ENCODE data around the gene TRPC4.

TRPC4 gene

DNA sequence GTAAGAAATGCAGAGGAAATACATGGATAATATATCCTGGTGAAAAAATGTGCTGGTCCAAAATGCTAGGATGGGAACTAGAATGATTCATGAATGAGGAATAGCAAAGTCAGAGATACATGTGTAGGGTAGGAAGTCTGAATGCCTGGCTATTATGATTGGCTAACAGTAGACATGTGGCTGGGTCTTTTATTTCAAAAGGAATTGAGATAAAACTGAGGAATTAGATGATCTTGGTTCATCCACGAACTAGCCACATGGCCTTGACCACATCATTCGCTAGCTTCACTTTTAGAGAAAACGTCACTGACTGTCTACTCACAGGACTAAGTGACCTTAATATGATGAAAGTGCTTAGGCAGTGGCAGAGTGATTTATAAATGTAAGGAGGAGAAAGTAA, 103.1 kb downstream of the TRPC4 start:
- H3K27me3 ChIP-seq (replicated peaks in 2 of 5; ENCODE audit: control insufficient read depth in 4 of 5, insufficient read depth in 5 of 5, low read length in 4 of 5): no peaks in the 10 kb centered on the region
- no peaks in the 10 kb centered on the region for H3K4me1 ChIP-seq (ENCODE audit: control extremely low read depth in 1 of 4, control insufficient read depth in 4 of 4, insufficient read depth in 4 of 4, low read length in 3 of 4)
- DNase-seq: no peak
- WGBS (ENCODE audit: insufficient coverage): no CpG with 5 or more reads among the region's 3 CpGs
- no peaks in the 10 kb centered on the region for H3K36me3 ChIP-seq (ENCODE audit: control insufficient read depth in 4 of 4, insufficient read depth in 4 of 4, low read length in 3 of 4)
- no peaks in the 10 kb centered on the region for H3K9me3 ChIP-seq (ENCODE audit: control extremely low read depth in 1 of 5, control insufficient read depth in 4 of 5, insufficient read depth in 2 of 5, low read depth in 1 of 5, low read length in 4 of 5)
- H3K4me3 ChIP-seq (ENCODE audit: control insufficient read depth in 1 of 7, extremely low read depth in 1 of 7, insufficient read depth in 4 of 7, low read depth in 2 of 7, low read length in 6 of 7): no peak overlapping the region
- POLR2A ChIA-PET: no interaction called here
- CTCF ChIA-PET: no interaction called here
- no peak overlapping the region for H3K27ac ChIP-seq (ENCODE audit: insufficient read depth in 1 of 2, low read depth in 1 of 2, low read length in 2 of 2, poor library complexity in 1 of 2, severe bottlenecking in 2 of 2)

- Histone ChIP-seq H3K27me3 (replicated peaks in 2 of 5; ENCODE audit: control insufficient read depth in 4 of 5, insufficient read depth in 5 of 5, low read length in 4 of 5) (no peaks in the 10 kb centered on the region), H3K4me3 (ENCODE audit: control insufficient read depth in 1 of 7, extremely low read depth in 1 of 7, insufficient read depth in 4 of 7, low read depth in 2 of 7, low read length in 6 of 7) (no peak overlapping the region), H3K4me1 (ENCODE audit: control extremely low read depth in 1 of 4, control insufficient read depth in 4 of 4, insufficient read depth in 4 of 4, low read length in 3 of 4) (no peaks in the 10 kb centered on the region), H3K27ac (ENCODE audit: insufficient read depth in 1 of 2, low read depth in 1 of 2, low read length in 2 of 2, poor library complexity in 1 of 2, severe bottlenecking in 2 of 2) (no peak overlapping the region), H3K36me3 (ENCODE audit: control insufficient read depth in 4 of 4, insufficient read depth in 4 of 4, low read length in 3 of 4) (no peaks in the 10 kb centered on the region), H3K9me3 (ENCODE audit: control extremely low read depth in 1 of 5, control insufficient read depth in 4 of 5, insufficient read depth in 2 of 5, low read depth in 1 of 5, low read length in 4 of 5) (no peaks in the 10 kb centered on the region)
- POLR2A ChIA-PET: interaction anchor here (0.5 kb wide), 1 partner anchor 117 kb away, joined by 3 read pairs; no protein-coding TSS in a partner anchor
- WGBS (ENCODE audit: insufficient coverage): 90% methylated on average over 2 of the region's 3 CpGs
- CTCF ChIA-PET: no interaction called here
- no peak for DNase-seq
Observed at GRCh38 chr13:37755349-37755748, 114.2 kb downstream of the TRPC4 start.

GRCh38 chr13:37753776-37754175, 115.8 kb downstream of the TRPC4 start:
- DNase-seq: no peak
- H3K27me3 ChIP-seq (replicated peaks in 2 of 5; ENCODE audit: control insufficient read depth in 4 of 5, insufficient read depth in 5 of 5, low read length in 4 of 5): no peaks in the 10 kb centered on the region
- WGBS (ENCODE audit: insufficient coverage): 96% methylated on average over 4 of the region's 6 CpGs
- H3K4me3 ChIP-seq (ENCODE audit: control insufficient read depth in 1 of 7, extremely low read depth in 1 of 7, insufficient read depth in 4 of 7, low read depth in 2 of 7, low read length in 6 of 7): no peak overlapping the region
- no peak overlapping the region for H3K27ac ChIP-seq (ENCODE audit: insufficient read depth in 1 of 2, low read depth in 1 of 2, low read length in 2 of 2, poor library complexity in 1 of 2, severe bottlenecking in 2 of 2)
- no peaks in the 10 kb centered on the region for H3K4me1 ChIP-seq (ENCODE audit: control extremely low read depth in 1 of 4, control insufficient read depth in 4 of 4, insufficient read depth in 4 of 4, low read length in 3 of 4)
- POLR2A ChIA-PET: no interaction called here
- no peaks in the 10 kb centered on the region for H3K36me3 ChIP-seq (ENCODE audit: control insufficient read depth in 4 of 4, insufficient read depth in 4 of 4, low read length in 3 of 4)
- CTCF ChIA-PET: no interaction called here
- peaks cover 0 to 2% (median 0%) of the 10 kb centered on the region in 5 experiments for H3K9me3 ChIP-seq (ENCODE audit: control extremely low read depth in 1 of 5, control insufficient read depth in 4 of 5, insufficient read depth in 2 of 5, low read depth in 1 of 5, low read length in 4 of 5)

- CTCF ChIA-PET: no interaction called here
- Histone ChIP-seq H3K27me3 (replicated peaks in 2 of 5; ENCODE audit: control insufficient read depth in 4 of 5, insufficient read depth in 5 of 5, low read length in 4 of 5) (no peaks in the 10 kb centered on the region), H3K9me3 (ENCODE audit: control extremely low read depth in 1 of 5, control insufficient read depth in 4 of 5, insufficient read depth in 2 of 5, low read depth in 1 of 5, low read length in 4 of 5) (peaks cover 0 to 2% (median 0%) of the 10 kb centered on the region in 5 experiments), H3K4me3 (ENCODE audit: control insufficient read depth in 1 of 7, extremely low read depth in 1 of 7, insufficient read depth in 4 of 7, low read depth in 2 of 7, low read length in 6 of 7) (no peak overlapping the region), H3K36me3 (ENCODE audit: control insufficient read depth in 4 of 4, insufficient read depth in 4 of 4, low read length in 3 of 4) (no peaks in the 10 kb centered on the region), H3K27ac (ENCODE audit: insufficient read depth in 1 of 2, low read depth in 1 of 2, low read length in 2 of 2, poor library complexity in 1 of 2, severe bottlenecking in 2 of 2) (no peak overlapping the region), H3K4me1 (ENCODE audit: control extremely low read depth in 1 of 4, control insufficient read depth in 4 of 4, insufficient read depth in 4 of 4, low read length in 3 of 4) (no peaks in the 10 kb centered on the region)
- DNase-seq: no peak
- 93% methylated on average over 8 of the region's 9 CpGs for WGBS (ENCODE audit: insufficient coverage)
- POLR2A ChIA-PET: no interaction called here
Observed at GRCh38 chr13:37752146-37752545, 117.4 kb downstream of the TRPC4 start.

DNA sequence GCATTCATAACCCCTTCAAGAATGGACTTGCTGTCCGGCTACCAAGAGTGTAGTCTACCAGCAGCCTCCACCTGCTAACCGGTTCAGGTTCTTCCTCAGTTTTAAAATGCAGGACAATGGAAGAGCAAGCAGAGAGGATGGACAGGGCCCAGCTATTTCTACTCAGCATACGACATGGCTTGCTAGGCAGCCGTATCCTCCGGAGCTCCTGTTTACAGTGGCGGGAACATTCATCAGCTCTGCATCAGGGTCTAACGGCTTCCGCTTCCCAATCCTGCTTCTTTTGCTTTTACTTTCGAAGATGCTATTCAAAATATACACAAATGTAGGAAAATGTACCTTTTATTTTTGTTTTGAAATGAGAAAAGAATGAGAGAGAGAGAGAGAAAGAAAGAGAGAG, 118.5 kb downstream of the TRPC4 start:
- DNase-seq: no peak
- CTCF ChIA-PET: no interaction called here

GRCh38 chr13:37748913-37749312, 120.7 kb downstream of the TRPC4 start:
- H3K27me3 ChIP-seq (replicated peaks in 2 of 5; ENCODE audit: control insufficient read depth in 4 of 5, insufficient read depth in 5 of 5, low read length in 4 of 5): no peaks in the 10 kb centered on the region
- DNase-seq: no peak
- H3K27ac ChIP-seq (ENCODE audit: insufficient read depth in 1 of 2, low read depth in 1 of 2, low read length in 2 of 2, poor library complexity in 1 of 2, severe bottlenecking in 2 of 2): no peak overlapping the region
- no peak overlapping the region for H3K4me3 ChIP-seq (ENCODE audit: control insufficient read depth in 1 of 7, extremely low read depth in 1 of 7, insufficient read depth in 4 of 7, low read depth in 2 of 7, low read length in 6 of 7)
- no peaks in the 10 kb centered on the region for H3K4me1 ChIP-seq (ENCODE audit: control extremely low read depth in 1 of 4, control insufficient read depth in 4 of 4, insufficient read depth in 4 of 4, low read length in 3 of 4)
- POLR2A ChIA-PET: no interaction called here
- no CpG with 5 or more reads among the region's 3 CpGs for WGBS (ENCODE audit: insufficient coverage)
- CTCF ChIA-PET: no interaction called here
- H3K9me3 ChIP-seq (ENCODE audit: control extremely low read depth in 1 of 5, control insufficient read depth in 4 of 5, insufficient read depth in 2 of 5, low read depth in 1 of 5, low read length in 4 of 5): peaks cover 0 to 2% (median 0%) of the 10 kb centered on the region in 5 experiments
- no peaks in the 10 kb centered on the region for H3K36me3 ChIP-seq (ENCODE audit: control insufficient read depth in 4 of 4, insufficient read depth in 4 of 4, low read length in 3 of 4)

More for the DNA sequence above, 118.5 kb downstream of the TRPC4 start:
- POLR2A ChIA-PET: no interaction called here
- WGBS (ENCODE audit: insufficient coverage): 91% methylated on average over 6 of the region's 9 CpGs
- Histone ChIP-seq H3K9me3 (ENCODE audit: control extremely low read depth in 1 of 5, control insufficient read depth in 4 of 5, insufficient read depth in 2 of 5, low read depth in 1 of 5, low read length in 4 of 5) (peaks cover 0 to 2% (median 0%) of the 10 kb centered on the region in 5 experiments), H3K4me1 (ENCODE audit: control extremely low read depth in 1 of 4, control insufficient read depth in 4 of 4, insufficient read depth in 4 of 4, low read length in 3 of 4) (no peaks in the 10 kb centered on the region), H3K4me3 (ENCODE audit: control insufficient read depth in 1 of 7, extremely low read depth in 1 of 7, insufficient read depth in 4 of 7, low read depth in 2 of 7, low read length in 6 of 7) (no peak overlapping the region), H3K27me3 (replicated peaks in 2 of 5; ENCODE audit: control insufficient read depth in 4 of 5, insufficient read depth in 5 of 5, low read length in 4 of 5) (no peaks in the 10 kb centered on the region), H3K27ac (ENCODE audit: insufficient read depth in 1 of 2, low read depth in 1 of 2, low read length in 2 of 2, poor library complexity in 1 of 2, severe bottlenecking in 2 of 2) (no peak overlapping the region), H3K36me3 (ENCODE audit: control insufficient read depth in 4 of 4, insufficient read depth in 4 of 4, low read length in 3 of 4) (no peaks in the 10 kb centered on the region)

- Histone ChIP-seq H3K4me3 (ENCODE audit: control insufficient read depth in 1 of 7, extremely low read depth in 1 of 7, insufficient read depth in 4 of 7, low read depth in 2 of 7, low read length in 6 of 7) (no peak overlapping the region), H3K4me1 (ENCODE audit: control extremely low read depth in 1 of 4, control insufficient read depth in 4 of 4, insufficient read depth in 4 of 4, low read length in 3 of 4) (no peaks in the 10 kb centered on the region), H3K27me3 (replicated peaks in 2 of 5; ENCODE audit: control insufficient read depth in 4 of 5, insufficient read depth in 5 of 5, low read length in 4 of 5) (no peaks in the 10 kb centered on the region), H3K9me3 (ENCODE audit: control extremely low read depth in 1 of 5, control insufficient read depth in 4 of 5, insufficient read depth in 2 of 5, low read depth in 1 of 5, low read length in 4 of 5) (peaks cover 0 to 2% (median 0%) of the 10 kb centered on the region in 5 experiments), H3K27ac (ENCODE audit: insufficient read depth in 1 of 2, low read depth in 1 of 2, low read length in 2 of 2, poor library complexity in 1 of 2, severe bottlenecking in 2 of 2) (no peak overlapping the region), H3K36me3 (ENCODE audit: control insufficient read depth in 4 of 4, insufficient read depth in 4 of 4, low read length in 3 of 4) (no peaks in the 10 kb centered on the region)
- 43% methylated on average over 1 of the region's 5 CpGs for WGBS (ENCODE audit: insufficient coverage)
- peak in 1 of 3 donors; percentile 1 for DNase-seq
- ChIA-PET CTCF (no interaction called here), POLR2A (no interaction called here)
Observed at GRCh38 chr13:37747071-37747612, 122.4 kb downstream of the TRPC4 start.

Measured in common myeloid progenitor, CD34-positive (primary cell).